ENCODE results near the gene PAXX.

Gene PAXX

DNA sequence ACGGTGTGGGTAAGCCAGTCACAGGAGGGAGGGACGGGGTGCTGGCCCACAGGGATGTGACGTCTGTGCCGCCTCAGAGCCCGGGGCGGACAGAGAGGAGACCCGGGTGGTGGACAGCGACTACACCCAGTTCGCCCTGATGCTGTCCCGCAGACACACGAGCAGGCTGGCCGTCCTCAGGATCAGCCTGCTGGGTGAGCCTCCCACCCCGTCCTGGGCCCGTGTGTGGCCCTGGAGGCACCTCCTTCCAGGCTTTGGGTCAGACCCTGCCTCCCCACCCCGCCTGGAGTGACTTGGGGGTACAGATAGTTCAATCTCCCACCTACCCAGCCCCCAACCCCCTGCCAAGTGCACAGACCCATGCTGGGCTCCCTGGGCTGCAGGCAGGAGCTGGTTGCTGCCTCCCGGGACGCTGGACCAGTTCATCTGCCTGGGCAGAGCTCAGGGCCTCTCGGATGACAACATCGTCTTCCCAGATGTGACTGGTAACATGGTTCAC, 38.4 kb upstream of the PAXX start:
- DNase-seq, result no peak

DNA sequence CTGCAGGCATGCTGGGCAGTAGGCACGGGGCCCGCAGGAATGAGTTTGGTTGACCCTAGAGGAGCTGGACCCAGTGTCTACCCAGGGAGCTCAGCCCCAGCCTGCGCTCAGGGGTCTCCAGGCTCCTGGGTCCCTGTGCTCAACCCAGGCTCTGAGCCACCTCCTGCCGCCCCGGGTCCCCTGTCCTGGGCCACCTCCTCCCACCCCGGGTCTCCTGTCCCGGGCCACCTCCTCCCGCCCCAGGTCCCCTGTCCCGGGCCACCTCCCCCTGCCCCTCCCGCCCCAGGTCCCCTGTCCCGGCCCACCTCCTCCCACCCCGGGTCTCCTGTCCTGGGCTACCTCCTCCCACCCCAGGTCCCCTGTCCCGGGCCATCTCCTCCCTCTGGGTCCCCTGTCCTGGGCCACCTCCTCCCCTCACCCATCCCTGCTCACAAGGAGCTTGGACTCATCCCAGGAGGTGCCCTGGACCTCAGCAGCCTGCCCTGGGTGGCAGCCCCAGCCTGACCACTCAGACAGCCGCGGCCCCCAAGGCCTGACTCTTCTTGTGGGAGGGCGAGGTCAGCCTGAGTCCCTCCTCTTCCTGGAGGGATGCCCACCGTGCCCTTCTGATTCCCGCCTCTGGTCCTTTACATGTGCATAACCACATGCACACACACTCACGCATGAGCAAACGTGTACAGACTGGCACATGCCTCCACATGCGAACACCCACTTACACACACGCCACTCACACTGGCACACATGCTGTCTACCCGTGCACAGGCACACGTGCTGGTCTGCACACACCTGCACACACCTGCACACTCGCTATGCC, 37.7 kb upstream of the PAXX start:
- no peak for DNase-seq

DNA sequence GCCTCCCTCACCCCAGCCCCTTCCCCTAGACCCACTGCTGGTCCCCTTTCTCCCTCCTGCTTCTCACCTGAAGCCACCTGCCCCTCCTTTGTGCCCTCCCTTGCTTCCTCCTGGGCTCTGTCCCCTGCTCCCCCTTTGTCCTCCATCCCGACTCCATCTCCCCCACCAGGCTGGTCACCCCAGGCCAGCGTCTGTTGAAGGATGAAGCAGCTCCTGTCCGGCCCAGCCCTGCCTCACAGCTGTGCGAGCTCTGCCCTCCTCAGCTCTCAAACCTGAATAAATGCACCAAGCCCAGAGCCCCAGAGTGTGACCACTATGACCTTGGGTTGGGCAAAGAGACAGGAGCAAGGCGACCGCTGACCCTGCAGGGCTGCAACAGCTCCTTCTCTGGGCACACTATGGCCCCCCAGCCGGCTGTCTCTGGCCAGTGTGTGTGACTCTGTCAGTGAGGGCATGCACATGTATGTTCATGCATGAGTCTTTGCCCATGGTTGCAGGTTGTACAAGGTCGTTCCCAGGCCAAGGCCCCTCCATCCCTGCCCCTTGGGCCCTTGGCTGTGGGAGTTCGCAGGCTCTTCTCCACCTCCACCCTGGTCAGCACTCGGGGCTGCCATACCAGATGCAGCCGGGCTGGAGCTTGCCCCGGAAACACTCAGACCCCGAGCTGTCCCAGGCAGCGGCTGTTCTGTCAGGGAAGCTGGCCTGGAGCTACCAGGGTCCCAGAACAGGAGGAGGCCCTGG, 36.9 kb upstream of the PAXX start:
- DNase-seq, result no peak

DNA sequence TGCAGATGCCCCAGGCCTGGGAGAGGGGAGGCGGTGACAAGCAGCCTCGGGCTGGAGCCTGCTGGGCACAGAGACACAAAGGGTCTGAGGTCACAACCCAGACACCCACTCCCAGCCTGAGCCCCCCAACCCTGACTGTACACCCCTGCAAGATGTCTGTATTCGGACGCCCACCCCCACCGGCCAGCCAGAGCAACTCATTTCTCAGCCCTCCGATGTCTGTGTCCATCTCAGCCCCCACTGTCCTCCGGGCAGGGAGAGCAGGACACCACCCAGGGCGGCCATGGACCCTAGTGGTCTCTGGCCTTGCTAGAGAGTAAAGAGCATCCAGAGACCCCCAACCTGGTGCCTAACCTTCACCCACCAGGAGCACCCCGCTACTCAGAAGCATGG, 36.3 kb upstream of the PAXX start:
- DNase-seq, result no peak

DNA sequence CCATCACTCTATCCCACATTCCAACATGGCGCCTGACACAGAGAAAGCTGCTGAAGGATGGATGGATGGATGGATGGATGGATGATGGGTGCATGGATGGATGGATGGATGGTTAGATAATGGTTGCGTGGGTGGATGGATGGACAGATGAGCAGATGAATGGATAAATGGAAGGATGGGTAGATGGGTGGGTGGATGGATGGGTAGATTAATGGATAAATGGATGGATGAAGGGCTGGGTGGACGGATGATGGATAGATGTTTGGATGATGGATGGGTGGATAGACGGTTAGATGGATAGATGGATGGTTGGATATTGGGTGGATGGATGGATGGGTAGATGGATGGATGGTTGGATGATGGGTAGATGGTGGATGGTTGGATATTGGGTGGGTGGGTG, 35.6 kb upstream of the PAXX start:
- DNase-seq, result no peak

DNA sequence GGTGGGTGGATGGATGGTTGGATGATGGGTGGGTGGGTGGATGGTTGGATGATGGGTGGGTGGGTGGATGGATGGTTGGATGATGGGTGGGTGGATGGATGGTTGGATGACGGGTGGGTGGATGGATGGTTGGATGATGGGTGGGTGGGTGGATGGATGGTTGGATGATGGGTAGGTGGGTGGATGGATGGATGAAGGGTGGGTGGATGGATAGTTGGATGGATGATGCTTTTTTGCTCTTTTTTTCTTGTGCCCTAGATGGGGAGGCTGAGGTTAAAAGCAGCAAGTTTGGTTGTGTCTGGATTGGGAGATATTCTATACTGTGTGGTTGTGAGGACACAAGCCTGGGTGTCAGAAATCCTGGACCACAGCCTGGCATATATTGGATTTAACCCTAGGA, 34.8 kb upstream of the PAXX start:
- no peak for DNase-seq

DNA sequence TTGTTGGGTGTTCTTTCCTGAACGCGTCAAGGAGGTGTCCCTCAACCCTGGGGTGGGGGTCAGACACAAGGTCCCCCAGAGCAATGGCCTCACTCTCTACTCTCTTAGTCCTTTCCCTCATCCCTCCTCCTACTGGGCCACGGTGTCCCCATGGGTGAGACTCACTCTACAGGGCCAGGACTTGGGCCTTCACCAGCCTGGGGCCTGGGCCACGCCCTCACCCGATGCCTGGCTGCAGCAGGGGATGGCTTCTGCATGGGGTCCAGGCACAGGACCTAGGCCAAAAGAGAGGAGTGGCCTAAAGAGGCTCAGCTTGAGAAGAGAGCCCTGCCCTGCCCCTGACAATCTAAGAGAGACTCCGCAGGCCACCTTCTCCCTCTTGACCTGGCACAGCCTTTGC, 34.3 kb upstream of the PAXX start:
- DNase-seq, result no peak

DNA sequence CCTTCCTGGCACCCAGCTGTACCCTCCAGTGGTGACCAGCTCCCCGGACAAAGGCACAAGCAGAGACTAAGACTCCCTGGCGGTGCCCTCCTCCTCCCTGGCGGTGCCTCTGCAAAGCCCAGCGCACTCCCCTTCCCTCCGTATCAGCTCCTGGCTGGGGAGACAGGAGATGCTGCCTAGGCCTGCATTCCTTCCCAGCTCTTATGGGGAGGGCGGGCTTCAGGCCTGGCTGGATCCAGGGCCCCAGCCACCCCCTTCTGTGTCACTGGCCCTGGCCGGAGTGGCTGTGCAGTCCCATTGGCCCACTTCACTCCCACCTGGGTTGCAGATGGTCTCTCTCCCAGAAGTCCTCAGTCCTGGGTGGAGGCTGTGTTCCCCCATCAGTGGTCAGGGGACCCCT, 33.7 kb upstream of the PAXX start:
- no peak for DNase-seq

DNA sequence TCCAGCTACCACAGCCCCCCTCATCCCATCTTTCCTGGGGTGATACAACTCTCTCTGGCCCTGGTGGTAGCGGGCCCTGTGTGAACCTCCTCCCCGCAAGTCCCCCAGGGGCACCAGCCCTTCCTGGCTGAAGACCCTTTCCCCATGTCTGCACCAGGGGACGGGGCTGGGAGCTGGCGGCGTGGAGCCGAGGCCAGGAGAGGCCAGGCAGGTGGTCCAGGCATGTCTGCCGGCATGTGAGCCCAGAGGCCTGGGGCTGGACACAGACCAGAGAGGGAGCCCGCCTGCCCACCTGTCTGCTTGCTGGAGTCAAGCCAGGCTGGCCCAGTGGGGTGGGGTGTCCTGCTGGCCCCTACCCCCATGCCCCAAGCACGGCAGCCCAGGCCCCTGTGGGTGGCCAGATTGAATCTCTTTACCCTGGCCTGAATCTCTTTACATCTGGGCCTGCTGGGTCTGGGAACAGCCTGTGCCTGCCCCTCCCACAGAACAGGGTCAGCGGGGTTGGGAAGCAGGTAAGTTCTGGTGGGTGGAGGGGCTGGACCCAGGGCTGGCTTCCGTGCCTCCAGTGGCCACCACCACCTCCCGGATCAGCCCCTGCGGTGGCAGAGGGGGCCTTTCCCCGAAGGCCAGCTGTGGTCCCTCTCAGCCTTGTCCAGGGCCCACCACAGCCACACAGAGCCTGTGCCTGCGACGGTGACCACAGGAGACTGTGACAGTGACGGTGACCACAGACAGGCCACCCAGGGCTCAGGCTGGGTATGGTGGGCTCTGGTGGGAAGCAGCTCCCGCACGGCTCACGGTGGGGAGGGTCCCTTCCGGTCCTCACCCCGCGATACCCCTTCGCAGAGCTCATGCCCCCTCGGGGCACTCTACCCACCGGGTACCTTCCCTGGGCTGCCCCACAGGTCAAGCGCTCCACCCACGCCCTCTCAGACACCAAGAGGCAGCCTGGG, 33.0 kb upstream of the PAXX start:
- DNase-seq, result no peak

DNA sequence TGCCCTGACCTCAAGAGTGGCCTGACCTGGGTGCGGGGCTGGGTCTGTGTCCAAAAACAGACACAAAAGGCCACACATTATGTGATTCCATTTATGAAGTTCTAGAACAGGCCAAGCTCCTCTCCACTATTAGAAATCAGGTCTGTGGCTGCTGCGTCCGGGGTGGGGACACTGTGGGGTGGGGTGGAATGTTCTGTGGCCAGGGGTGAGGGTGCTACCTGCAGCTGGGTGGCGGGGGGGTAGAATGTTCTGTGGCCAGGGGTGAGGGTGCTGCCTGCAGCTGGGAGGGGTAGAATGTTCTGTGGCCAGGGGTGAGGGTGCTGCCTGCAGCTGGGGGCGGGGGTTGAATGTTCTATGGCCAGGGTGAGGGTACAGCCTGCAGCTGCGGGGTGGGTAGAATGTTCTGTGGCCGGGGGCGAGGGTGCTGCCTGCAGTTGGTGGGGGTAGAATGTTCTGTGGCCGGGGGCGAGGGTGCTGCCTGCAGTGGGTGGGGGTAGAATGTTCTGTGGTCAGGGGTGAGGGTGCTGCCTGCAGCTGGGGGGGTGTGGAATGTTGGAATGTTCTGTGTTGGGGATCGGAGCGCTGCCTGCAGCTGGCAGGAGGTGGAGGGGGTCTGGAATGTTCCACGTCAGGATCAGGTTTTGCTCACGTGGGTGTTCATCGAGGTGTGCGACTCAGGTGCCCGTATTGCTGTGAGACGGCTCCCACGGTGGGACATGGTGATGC, 31.8 kb upstream of the PAXX start:
- DNase-seq, result no peak

DNA sequence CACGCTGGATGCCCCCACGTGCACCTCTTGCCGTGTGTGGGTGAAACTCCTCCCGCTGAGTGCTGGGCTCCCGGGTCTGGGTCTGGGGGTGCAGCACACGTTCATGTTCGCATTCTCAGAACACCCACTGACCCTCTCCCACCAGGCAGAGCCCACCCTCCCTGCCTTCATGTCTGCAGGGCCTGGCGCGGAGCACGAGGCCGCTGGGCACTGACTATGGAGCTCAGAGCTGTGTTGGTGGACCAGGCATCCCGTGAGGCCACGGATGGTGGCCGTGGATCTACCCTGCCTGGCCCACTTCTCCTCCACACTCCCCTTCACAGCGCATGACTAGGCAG, 31.3 kb upstream of the PAXX start:
- DNase-seq, result no peak

DNA sequence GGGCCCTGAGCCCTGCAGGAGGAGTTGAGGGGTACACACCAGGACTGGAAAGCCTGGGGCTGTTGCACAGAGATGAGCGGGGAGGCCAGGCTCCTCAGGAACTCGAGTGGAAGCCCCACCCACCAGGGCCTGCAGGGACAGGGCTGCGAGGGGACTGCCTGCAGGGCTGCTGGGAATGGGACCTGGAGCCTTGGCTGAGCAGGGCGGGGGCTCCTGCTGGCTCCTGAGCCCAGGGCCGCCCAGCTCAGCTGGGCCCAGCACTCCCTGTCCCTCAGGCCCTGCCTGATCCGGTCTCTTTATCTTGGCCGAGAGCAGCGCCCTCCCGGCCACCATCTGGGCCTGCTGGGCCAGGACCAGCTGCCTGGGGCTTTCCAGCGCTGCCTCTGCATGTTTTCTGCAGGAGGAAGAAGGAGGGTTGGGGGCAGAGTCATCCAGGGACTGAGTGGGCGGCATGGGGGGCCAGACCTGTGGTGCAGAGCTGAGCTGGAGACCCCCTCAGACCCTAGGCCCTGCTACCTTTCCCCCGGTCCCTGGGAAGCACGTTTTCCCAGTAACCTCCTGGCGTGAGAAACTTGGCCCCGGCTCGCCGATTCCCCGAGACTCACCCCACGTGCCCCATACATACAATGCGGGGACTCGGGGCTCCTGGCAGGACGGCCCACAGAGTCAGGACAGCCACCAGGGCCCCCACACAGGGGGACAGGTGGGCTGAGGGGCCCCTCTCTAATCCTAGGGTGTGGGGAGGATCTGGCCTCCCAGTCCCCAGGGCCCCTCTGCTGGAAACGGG, 30.8 kb upstream of the PAXX start:
- no peak for DNase-seq

DNA sequence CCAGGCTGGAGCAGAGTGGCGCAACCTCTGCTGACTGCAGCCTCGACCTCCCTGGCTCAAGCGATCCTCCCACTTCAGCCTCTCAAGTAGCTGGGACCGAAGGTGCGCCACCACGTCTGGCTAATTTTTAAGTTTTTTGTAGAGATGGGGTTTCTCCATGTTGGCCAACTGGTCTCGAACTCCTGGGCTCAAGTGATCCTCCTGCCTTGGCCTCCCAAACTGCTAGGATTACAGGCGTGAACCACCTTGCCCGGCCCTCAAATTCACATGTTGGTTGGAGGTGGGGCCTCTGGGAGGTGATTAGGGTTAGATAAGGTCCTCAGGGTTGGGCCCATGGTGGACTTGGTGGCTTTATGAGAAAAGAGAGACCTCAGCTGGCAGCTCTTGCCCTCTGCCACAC, 30.1 kb upstream of the PAXX start:
- no peak for DNase-seq

DNA sequence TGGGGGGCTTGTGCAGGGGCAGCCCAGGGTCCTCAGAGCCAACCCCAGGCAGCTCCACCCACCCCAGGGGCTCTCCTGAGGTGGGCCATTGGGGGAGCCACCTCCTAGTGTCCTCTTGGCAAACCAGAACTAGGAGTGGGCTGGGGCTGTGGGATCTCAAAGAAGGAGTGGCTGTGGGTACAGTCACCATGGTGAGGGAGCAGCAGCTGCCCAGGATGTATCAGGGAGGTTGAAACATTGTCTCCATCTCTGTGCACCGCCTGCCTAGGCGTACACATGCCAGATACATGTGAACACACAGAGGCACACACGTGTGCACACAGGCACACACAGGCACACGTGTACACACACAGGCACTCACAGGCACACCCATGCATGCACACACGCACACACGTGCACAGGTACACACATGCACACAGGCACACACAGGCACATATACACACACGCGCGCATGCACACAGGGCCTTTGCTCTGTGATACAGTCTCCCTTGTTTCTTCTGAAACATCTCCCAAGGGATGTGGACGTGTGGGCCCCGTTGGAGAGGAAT, 29.4 kb upstream of the PAXX start:
- no peak for DNase-seq

DNA sequence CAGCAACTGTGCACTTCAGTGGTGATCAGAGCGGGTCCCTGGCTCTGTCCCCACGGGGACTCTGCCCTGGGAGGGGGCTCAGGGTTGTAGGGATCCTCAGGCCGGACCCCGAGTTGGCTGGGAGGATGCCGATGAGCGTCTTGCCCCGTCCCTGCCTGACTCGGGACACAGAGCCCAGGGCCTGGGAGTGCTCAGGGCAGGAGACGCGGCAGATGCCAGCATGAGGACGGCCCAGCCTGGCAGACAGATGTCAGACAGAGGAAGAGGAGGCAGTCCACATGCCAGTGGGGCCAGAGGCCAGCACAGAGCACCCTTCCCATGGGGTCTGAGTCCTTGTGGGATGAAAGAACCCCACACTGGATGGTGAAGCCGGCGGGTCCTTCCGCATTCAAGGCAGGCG, 28.9 kb upstream of the PAXX start:
- no peak for DNase-seq

DNA sequence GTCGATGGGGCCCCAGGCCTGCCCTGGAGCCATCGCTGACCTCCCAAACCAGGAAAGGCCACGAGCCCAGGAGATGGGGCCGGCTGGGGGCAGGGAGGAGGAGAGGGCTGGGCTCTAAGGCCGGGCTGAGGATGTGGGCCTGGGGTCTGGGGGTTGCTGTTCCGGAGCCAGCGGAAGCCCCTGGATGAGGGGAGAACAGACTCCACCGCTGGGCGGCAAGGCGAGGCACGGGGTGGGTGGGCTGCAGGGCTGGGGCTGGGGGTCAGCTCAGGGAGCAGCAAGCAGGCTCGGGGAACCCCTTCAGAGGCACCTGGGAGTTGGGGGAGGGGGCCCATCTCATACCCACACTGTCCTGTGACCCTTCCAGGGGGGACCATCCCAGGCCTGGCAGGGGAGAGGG, 28.5 kb upstream of the PAXX start:
- DNase-seq, result no peak

DNA sequence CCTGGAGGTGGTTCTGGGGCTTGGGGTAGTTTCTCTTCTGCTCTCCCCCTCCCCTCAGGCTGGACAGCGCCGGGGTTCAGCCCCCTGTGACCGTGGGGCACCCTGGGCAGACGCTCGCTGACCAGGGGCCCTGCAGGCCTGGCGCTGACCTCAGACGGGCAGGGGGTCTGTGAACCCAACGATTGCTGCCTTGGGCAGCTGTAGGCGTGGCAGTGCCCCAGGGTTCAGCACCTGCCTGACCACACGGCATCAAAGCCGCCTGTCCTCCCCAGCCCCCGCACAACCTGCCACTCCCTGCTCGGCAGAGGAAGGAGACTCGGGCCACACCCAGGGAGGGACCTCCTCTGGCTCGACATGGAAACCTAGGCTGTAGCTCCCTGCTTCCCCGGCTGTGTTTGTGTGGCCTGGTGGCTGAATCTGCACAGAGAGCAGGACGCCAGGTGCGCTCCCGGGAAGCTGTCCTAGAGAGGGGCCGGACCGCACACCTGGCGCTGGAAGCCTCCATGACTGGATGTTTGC, 28.0 kb upstream of the PAXX start:
- DNase-seq, result no peak

DNA sequence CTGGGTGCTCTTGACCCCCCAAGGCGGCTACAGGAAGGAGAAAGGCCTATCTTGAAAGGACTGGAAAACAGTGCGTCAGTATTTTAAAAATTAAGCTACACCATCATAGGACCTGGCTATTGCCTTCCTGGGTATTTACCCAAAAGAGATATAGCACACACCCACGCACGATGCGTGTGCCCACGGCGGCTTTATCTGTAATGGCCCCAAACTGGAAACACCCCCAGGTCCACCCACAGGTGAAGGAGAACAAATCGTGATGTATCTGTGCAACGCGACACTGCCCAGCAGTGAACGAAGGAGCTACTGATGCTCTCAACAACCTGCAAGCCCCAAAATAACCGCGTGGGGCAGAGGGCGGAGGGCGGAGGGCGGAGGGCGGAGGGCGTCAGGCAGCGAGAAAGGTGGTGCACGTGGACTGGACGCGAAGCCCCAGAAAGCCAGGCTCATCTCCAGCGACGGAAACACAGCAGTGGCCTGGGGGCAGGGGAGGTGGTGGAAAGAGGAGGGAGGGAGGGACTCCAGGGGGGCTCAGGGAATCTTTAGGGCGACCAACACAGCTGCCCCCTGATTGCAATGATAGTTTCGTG, 27.3 kb upstream of the PAXX start:
- DNase-seq, result no peak

DNA sequence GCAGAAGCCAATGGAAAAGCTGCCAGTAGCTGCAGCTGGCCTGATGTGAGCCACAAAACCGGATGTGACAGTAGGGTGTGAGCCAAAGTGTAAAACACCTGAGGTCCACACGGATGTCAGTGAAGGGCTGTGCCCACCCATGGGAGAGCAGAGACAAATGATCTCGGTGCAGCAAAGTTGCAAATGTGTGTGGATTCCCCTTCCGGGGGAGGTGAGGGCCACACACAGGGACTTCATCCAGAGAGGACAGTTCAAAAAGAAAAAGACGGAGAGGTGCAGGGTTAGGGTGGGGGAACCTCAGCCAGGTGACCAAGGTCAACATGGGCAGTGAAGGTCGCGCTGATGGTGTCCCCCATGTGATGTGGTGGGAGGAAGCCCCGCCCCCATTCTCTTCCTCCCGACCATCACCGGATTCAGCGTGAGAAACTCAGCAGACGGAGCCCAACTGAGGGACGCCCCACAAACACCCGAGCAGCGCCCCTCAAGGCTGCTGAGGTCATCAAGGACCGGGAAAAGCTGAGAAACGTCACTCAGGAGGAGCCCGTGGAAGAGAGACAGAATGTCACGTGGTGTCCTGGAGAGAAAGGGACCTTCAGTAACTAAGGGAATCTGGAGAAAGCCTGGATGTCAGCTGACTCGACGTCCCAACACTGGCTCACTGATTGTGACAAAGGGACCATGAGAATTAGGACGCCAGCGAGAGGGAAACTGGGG, 26.3 kb upstream of the PAXX start:
- DNase-seq, result peak; percentile 28

All from activated CD4-positive, alpha-beta T cell treated with anti-CD3 and anti-CD28 coated beads for 48 hours (primary cell).